GM12865 (cell line): ENCODE measurements around the gene CNTNAP2.

Experiments used
- DNase-seq: peaks from one replicate; pipeline ENCODE4 v3.0.0; 2010; ENCODE audit warnings: low read depth
- H3K4me3 ChIP-seq: 2 replicates; pipeline ENCODE4 v1.5.1; 2011; ENCODE audit warnings: mild to moderate bottlenecking, low read depth, low read length, control low read depth
- TF ChIP-seq, protein P1 (sequence below): IDR thresholded peaks from 2 replicates; pipeline ENCODE4 v1.5.1; 2011; ENCODE audit warnings: low read length, control low read depth, low read depth, inconsistent platforms; ENCODE audit not compliant: insufficient read depth; ENCODE audit errors: missing control alignments

The CNTNAP2 gene

DNA sequence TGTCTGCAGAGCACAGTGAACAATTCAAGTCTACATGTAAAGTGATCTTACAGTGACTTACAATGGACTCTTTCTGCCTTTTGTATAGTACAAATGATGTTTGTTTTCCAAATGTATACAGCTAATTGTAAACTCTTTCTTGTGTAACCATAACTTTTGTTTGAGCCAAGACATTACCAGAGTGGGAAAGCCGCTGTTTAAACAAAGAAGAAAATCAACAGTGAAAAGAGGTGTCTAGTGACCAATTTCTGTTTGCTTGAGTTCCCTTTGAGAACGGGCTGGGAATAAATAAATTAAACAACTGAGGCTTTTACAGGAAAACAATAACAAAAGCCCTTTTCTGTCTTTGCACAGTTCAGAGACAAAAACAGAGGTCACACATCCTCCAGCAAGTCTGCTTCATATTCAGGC is 1163.4 kb downstream of the CNTNAP2 start:
- no peak overlapping the region for H3K4me3 ChIP-seq
- TF ChIP-seq, protein P1, sequence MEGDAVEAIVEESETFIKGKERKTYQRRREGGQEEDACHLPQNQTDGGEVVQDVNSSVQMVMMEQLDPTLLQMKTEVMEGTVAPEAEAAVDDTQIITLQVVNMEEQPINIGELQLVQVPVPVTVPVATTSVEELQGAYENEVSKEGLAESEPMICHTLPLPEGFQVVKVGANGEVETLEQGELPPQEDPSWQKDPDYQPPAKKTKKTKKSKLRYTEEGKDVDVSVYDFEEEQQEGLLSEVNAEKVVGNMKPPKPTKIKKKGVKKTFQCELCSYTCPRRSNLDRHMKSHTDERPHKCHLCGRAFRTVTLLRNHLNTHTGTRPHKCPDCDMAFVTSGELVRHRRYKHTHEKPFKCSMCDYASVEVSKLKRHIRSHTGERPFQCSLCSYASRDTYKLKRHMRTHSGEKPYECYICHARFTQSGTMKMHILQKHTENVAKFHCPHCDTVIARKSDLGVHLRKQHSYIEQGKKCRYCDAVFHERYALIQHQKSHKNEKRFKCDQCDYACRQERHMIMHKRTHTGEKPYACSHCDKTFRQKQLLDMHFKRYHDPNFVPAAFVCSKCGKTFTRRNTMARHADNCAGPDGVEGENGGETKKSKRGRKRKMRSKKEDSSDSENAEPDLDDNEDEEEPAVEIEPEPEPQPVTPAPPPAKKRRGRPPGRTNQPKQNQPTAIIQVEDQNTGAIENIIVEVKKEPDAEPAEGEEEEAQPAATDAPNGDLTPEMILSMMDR = no peak
- DNase-seq = no peak

DNA sequence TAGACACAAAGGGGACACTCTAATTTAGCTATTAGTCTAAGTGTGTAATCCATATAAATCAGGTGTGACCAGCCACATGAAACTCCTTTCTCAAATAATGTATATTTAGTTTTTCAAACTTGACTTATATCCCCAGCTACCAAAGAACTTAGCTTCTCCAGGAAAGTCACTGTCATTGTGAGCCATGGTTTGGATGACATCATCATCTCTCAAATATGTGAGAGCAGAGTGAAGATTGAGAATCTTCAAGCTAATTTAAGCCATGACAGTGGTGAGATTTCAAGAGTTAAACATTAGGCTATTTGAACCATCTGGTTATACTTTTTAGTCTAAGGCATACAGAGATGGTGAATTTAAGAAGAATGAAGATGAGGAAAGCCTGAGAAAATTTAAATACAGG is 1165.6 kb downstream of the CNTNAP2 start:
- DNase-seq = no peak
- no peak overlapping the region for H3K4me3 ChIP-seq
- TF ChIP-seq, protein P1 = no peak

DNA sequence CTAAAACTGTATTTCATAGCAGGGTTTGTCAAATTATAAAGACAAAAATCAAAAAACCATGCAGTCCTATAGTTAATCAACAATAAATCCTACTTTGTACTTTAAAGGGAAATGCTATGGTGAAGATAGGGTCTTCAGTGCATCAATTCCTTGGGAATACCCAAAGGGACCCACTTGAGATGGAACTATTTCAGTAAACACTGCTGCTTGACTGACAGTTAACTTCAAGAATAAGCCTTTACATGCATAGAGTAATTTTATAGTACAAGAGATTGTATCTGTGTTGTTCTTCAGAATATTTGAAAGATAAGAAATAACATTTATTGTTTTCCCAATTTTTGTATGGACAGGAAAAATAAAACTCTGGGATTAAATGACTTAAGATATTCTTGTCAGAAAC is 1179.6 kb downstream of the CNTNAP2 start:
- DNase-seq = no peak
- no peak overlapping the region for H3K4me3 ChIP-seq
- TF ChIP-seq, protein P1 = no peak

DNA sequence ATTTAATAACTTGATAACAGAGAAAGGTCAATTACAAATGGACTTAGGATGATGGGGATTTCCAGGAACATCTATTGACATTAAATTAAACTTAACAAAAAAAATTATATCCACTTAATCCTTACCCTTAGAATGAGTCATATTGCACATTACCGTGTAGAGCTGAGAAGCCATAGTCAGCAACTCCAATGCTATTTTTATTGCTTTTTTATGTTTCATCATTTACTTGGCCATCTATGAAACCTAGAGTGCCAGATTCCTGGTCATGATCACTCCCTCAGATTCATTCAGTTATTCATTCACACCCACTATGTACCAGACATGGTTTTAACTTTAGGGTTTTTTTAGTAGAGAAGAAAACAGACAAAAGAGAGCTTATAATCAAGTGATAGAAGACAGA is 1180.4 kb downstream of the CNTNAP2 start:
- DNase-seq = no peak
- TF ChIP-seq, protein P1 = no peak
- H3K4me3 ChIP-seq = no peak overlapping the region

DNA sequence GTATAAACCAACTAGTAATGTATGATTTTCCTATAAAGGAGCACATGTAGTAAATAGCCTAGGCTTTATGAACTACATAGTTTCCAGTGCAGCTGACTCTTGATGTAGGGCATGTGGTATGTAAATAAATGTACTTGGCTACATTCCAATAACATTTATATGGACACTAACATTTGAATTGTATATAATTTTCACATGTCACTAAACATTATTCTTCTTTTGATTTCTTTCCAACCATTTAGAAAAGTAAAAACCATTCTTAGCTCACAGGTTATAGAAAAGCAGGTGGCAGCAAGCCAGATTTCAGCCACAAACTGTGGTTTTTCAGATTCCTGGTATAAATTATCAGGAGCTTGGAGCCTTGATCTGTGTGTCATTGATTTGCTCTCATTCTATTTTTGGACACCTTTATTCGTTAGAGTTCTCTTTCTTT is 1182.0 kb downstream of the CNTNAP2 start:
- DNase-seq = no peak
- no peak overlapping the region for H3K4me3 ChIP-seq
- TF ChIP-seq, protein P1 = no peak

DNA sequence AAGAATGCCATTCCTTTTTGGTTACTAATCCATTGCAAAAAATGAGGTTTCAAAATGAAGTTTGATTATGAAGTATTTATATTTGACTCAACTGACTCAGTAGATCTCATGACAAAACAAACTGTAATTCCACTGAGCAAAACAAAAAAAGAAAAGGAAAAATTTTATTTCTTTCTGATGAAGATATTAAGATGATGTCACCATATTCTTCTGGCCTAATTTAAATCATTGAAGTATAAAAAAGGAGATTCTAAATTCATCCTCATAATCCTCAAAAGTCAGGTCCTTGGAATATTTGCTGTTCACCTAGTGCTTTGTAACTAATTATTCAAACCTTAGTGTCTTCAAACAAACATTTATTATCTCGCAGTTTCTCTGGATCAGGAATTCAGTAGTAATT is 1183.7 kb downstream of the CNTNAP2 start:
- no peak for DNase-seq
- H3K4me3 ChIP-seq = no peak overlapping the region
- TF ChIP-seq, protein P1 = no peak

DNA sequence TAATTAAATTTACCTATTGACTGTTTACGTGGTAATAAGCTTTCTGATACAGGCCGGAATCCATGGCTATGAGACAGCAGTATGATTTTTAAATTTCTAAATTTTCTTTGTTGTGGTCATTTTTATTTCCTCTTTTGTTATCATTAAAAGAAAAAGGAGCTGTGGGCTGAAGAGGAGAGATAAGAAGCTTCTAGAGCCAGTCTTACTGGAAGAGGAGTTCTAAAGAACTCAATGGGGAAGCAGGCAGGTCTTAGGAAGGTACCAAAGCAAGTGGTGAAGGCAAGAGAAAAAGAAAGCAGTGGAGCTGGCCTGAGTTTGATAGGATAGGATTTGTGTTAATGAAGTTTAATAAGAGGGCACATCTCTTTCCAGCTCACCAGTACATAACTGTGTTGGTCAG is 1187.8 kb downstream of the CNTNAP2 start:
- no peak for DNase-seq
- H3K4me3 ChIP-seq = no peak overlapping the region
- TF ChIP-seq, protein P1 = no peak
